HEK293 (cell line): ENCODE data around the gene PAX6.

Experiments
- CTCF ChIA-PET: fragments of 350-600 bp; formaldehyde crosslinking; extraction: SDS; loops from one replicate; lab custom pipeline; 2021; ENCODE audit warnings: antibody characterized with exemption; lab: Yijun Ruan, JAX
- POLR2A ChIA-PET: fragments of 300-600 bp; formaldehyde crosslinking; extraction: SDS; loops from one replicate; lab custom pipeline; 2020; ENCODE audit warnings: antibody characterized with exemption, inconsistent platforms; lab: Yijun Ruan, JAX
- H3K27ac ChIP-seq: fragments of 200-500 bp; sonication (Bioruptor generic); 2 replicates; pipeline ENCODE4 v1.5.1; 2014; ENCODE audit warnings: low read depth, low read length, control low read depth, inconsistent platforms; ENCODE audit errors: extremely low read depth
- H3K36me3 ChIP-seq, 2 experiments: fragments of 200-500 bp in 1 of 2; sonication (Bioruptor generic) in 1 of 2; 1 replicate in 1 of 2; 2 replicates in 1 of 2; pipeline ENCODE4 v1.5.1; 2014 to 2017; ENCODE audit warnings: inconsistent platforms in 2 of 2, low read length in 2 of 2; ENCODE audit not compliant: control insufficient read depth in 2 of 2, insufficient read depth in 1 of 2
- H3K4me1 ChIP-seq: fragments of 200-500 bp; sonication (Bioruptor generic); 2 replicates; pipeline ENCODE4 v1.5.1; 2014; ENCODE audit warnings: mild to moderate bottlenecking, low read length, inconsistent platforms; ENCODE audit not compliant: control insufficient read depth, insufficient read depth
- H3K4me3 ChIP-seq: 2 replicates; pipeline ENCODE4 v1.5.1; 2011; ENCODE audit warnings: low read depth, mild to moderate bottlenecking, control low read depth, low read length, moderate library complexity
- H3K9me3 ChIP-seq: fragments of 200-500 bp; sonication (Bioruptor generic); 2 replicates; pipeline ENCODE4 v1.5.1; 2014; ENCODE audit warnings: low read depth, low read length, inconsistent platforms; ENCODE audit not compliant: control insufficient read depth, insufficient read depth
- ATF2 ChIP-seq: fragments of 450-650 bp; formaldehyde crosslinking; IDR thresholded peaks from 2 replicates; pipeline ENCODE4 v1.5.1; 2016; ENCODE audit warnings: missing biosample characterization, missing genetic modification characterization, low read depth
- EGR2 ChIP-seq: fragments of 450-650 bp; formaldehyde crosslinking; IDR thresholded peaks from 2 replicates; pipeline ENCODE4 v1.5.1; 2016; ENCODE audit warnings: low read depth, missing biosample characterization, missing genetic modification characterization
- GLI2 ChIP-seq: fragments of 450-650 bp; formaldehyde crosslinking; IDR thresholded peaks from 2 replicates; pipeline ENCODE4; 2017; ENCODE audit warnings: missing biosample characterization, missing genetic modification characterization, low read depth, borderline replicate concordance
- KLF10 ChIP-seq: fragments of 450-650 bp; IDR thresholded peaks from 2 replicates; pipeline ENCODE4 v1.5.1; 2018; ENCODE audit warnings: missing biosample characterization, mild to moderate bottlenecking, missing genetic modification characterization
- PRDM1 ChIP-seq: fragments of 450-650 bp; formaldehyde crosslinking; IDR thresholded peaks from 2 replicates; pipeline ENCODE4; 2016; ENCODE audit warnings: missing biosample characterization, missing genetic modification characterization
- ZBTB1 ChIP-seq: fragments of 450-650 bp; formaldehyde crosslinking; IDR thresholded peaks from 2 replicates; pipeline ENCODE4 v1.5.1; 2016; ENCODE audit warnings: missing biosample characterization, missing genetic modification characterization
- ZIC2 ChIP-seq: fragments of 450-650 bp; formaldehyde crosslinking; IDR thresholded peaks from 2 replicates; pipeline ENCODE4 v1.5.1; 2016; ENCODE audit warnings: missing biosample characterization, missing genetic modification characterization
- ZNF157 ChIP-seq: fragments of 450-650 bp; formaldehyde crosslinking; IDR thresholded peaks from 2 replicates; pipeline ENCODE4 v1.5.1; 2016; ENCODE audit warnings: missing biosample characterization, missing genetic modification characterization
- ZNF214 ChIP-seq: fragments of 450-650 bp; formaldehyde crosslinking; IDR thresholded peaks from 2 replicates; pipeline ENCODE4 v1.5.1; 2017; ENCODE audit warnings: missing biosample characterization, mild to moderate bottlenecking, missing genetic modification characterization, borderline replicate concordance
- ZNF239 ChIP-seq: fragments of 450-650 bp; formaldehyde crosslinking; IDR thresholded peaks from 2 replicates; pipeline ENCODE4 v1.5.1; 2016; ENCODE audit warnings: missing biosample characterization, missing genetic modification characterization
- ZNF350 ChIP-seq: fragments of 450-650 bp; formaldehyde crosslinking; IDR thresholded peaks from 2 replicates; pipeline ENCODE4 v1.5.0; 2017; ENCODE audit warnings: missing biosample characterization, mild to moderate bottlenecking, missing genetic modification characterization
- ZNF426 ChIP-seq: fragments of 450-650 bp; formaldehyde crosslinking; IDR thresholded peaks from 2 replicates; pipeline ENCODE4 v1.5.1; 2017; ENCODE audit warnings: missing biosample characterization, missing genetic modification characterization, mild to moderate bottlenecking, inconsistent platforms, moderate library complexity
- ZNF48 ChIP-seq: fragments of 450-650 bp; formaldehyde crosslinking; IDR thresholded peaks from 2 replicates; pipeline ENCODE4 v1.5.1; 2016; ENCODE audit warnings: missing biosample characterization, missing genetic modification characterization
- ZNF645 ChIP-seq: fragments of 450-650 bp; formaldehyde crosslinking; IDR thresholded peaks from 2 replicates; pipeline ENCODE4; 2016; ENCODE audit warnings: missing biosample characterization, missing genetic modification characterization
- ZNF664 ChIP-seq: fragments of 450-650 bp; formaldehyde crosslinking; IDR thresholded peaks from 2 replicates; pipeline ENCODE4 v1.5.1; 2016; ENCODE audit warnings: missing biosample characterization, missing genetic modification characterization
- ZNF76 ChIP-seq: fragments of 450-650 bp; formaldehyde crosslinking; IDR thresholded peaks from 2 replicates; pipeline ENCODE4; 2016; ENCODE audit warnings: low read depth, missing biosample characterization, missing genetic modification characterization, borderline replicate concordance
- ZSCAN16 ChIP-seq: fragments of 450-650 bp; formaldehyde crosslinking; IDR thresholded peaks from 2 replicates; pipeline ENCODE4 v1.5.1; 2016; ENCODE audit warnings: missing biosample characterization, missing genetic modification characterization
- ZSCAN4 ChIP-seq: fragments of 450-650 bp; formaldehyde crosslinking; IDR thresholded peaks from 2 replicates; pipeline ENCODE4 v1.5.1; 2017; ENCODE audit warnings: missing biosample characterization, missing genetic modification characterization
- TF ChIP-seq, protein P1 (sequence below): fragments of 450-650 bp; formaldehyde crosslinking; IDR thresholded peaks from 2 replicates; pipeline ENCODE4 v1.5.1; 2016; ENCODE audit warnings: missing biosample characterization, missing genetic modification characterization

The PAX6 gene

GRCh38 chr11:31841435-31841834, 30.3 kb upstream of the PAX6 start:
- Histone ChIP-seq H3K27ac (no peak overlapping the region), H3K4me1 (no peaks in the 10 kb centered on the region), H3K4me3 (no peak overlapping the region), H3K9me3 (no peaks in the 10 kb centered on the region), H3K36me3 (no peaks in the 10 kb centered on the region)
- POLR2A ChIA-PET, result no interaction called here
- CTCF ChIA-PET, result interaction anchor here (0.7 to 0.9 kb wide), 2 partner anchors 31 to 699 kb away, joined by 3 read pairs; no protein-coding TSS in a partner anchor
- TF ChIP-seq KLF10 (no peak), ZNF214 (tag by site-specific recombination) (no peak)

GRCh38 chr11:31834237-31834636, 23.1 kb upstream of the PAX6 start:
- Histone ChIP-seq H3K36me3 (no peaks in the 10 kb centered on the region), H3K27ac (no peak overlapping the region), H3K9me3 (no peaks in the 10 kb centered on the region), H3K4me3 (no peak overlapping the region), H3K4me1 (no peaks in the 10 kb centered on the region)
- POLR2A ChIA-PET, result no interaction called here
- no peak for TF ChIP-seq ZSCAN4
- no peak for TF ChIP-seq EGR2 (tag by site-specific recombination)
- no peak for TF ChIP-seq ZNF350 (tag by site-specific recombination)
- TF ChIP-seq ZNF645 (tag by site-specific recombination), result no peak
- no peak for TF ChIP-seq ZNF48 (tag by site-specific recombination)
- TF ChIP-seq ZBTB1 (tag by site-specific recombination), result no peak
- TF ChIP-seq, protein P1, sequence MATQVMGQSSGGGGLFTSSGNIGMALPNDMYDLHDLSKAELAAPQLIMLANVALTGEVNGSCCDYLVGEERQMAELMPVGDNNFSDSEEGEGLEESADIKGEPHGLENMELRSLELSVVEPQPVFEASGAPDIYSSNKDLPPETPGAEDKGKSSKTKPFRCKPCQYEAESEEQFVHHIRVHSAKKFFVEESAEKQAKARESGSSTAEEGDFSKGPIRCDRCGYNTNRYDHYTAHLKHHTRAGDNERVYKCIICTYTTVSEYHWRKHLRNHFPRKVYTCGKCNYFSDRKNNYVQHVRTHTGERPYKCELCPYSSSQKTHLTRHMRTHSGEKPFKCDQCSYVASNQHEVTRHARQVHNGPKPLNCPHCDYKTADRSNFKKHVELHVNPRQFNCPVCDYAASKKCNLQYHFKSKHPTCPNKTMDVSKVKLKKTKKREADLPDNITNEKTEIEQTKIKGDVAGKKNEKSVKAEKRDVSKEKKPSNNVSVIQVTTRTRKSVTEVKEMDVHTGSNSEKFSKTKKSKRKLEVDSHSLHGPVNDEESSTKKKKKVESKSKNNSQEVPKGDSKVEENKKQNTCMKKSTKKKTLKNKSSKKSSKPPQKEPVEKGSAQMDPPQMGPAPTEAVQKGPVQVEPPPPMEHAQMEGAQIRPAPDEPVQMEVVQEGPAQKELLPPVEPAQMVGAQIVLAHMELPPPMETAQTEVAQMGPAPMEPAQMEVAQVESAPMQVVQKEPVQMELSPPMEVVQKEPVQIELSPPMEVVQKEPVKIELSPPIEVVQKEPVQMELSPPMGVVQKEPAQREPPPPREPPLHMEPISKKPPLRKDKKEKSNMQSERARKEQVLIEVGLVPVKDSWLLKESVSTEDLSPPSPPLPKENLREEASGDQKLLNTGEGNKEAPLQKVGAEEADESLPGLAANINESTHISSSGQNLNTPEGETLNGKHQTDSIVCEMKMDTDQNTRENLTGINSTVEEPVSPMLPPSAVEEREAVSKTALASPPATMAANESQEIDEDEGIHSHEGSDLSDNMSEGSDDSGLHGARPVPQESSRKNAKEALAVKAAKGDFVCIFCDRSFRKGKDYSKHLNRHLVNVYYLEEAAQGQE (tag by site-specific recombination), result no peak
- TF ChIP-seq ZIC2 (tag by site-specific recombination), result no peak
- no peak for TF ChIP-seq ZNF157 (tag by site-specific recombination)
- no peak for TF ChIP-seq ZNF239 (tag by site-specific recombination)
- no peak for TF ChIP-seq ZNF76 (tag by site-specific recombination)
- no peak for TF ChIP-seq ZSCAN16
- no peak for TF ChIP-seq ZNF426 (tag by site-specific recombination)
- TF ChIP-seq ATF2 (tag by site-specific recombination), result no peak
- no peak for TF ChIP-seq GLI2 (tag by site-specific recombination)
- TF ChIP-seq ZNF664 (tag by site-specific recombination), result no peak
- no peak for TF ChIP-seq PRDM1
- CTCF ChIA-PET, result interaction anchor here (1.2 kb wide), 1 partner anchor 124 kb away, joined by 4 read pairs; no protein-coding TSS in a partner anchor
